IMR-90 (cell line): ENCODE measurements around the gene MARVELD2. TPM values are rescaled to one million over a fixed set of nuclear protein-coding genes. Genes with fewer than 3 reads are reported as not detected.
"Not testable (repeated sequence)": the region's sequence is repeated elsewhere in the genome, so short reads cannot be mapped to it uniquely, and the experiment has no call there.

Experiments used
- ATAC-seq: fragments of 200-7000 bp; cut with Tn5 transposase; 2 replicates; pipeline ENCODE4 v1.9.1; 2020; ENCODE audit warnings: low read depth, mild to moderate bottlenecking, moderate library complexity
- BruUV-seq: library from RNA; stranded (reverse); fragments of 400-500 nt; replicated peaks from 2 replicates; lab custom pipeline; 2021; lab: Mats Ljungman, UMichigan
- CTCF ChIA-PET: fragments of 300-600 bp; formaldehyde crosslinking; extraction: SDS; loops from one replicate; lab custom pipeline; 2021; ENCODE audit warnings: antibody characterized with exemption; lab: Yijun Ruan, JAX
- POLR2A ChIA-PET: fragments of 300-600 bp; sonication (Branson Sonifier 250); formaldehyde crosslinking; loops from one replicate; lab custom pipeline; 2022; ENCODE audit warnings: antibody characterized with exemption; ENCODE audit not compliant: unreplicated experiment; lab: Charles Lee
- DNase-seq: peaks from one replicate; pipeline ENCODE4 v3.0.0; 2013
- H2AFZ ChIP-seq: replicated peaks from 2 replicates; pipeline ENCODE3; 2013; ENCODE audit warnings: low read length, mild to moderate bottlenecking; ENCODE audit not compliant: poor library complexity
- H2AK5ac ChIP-seq: 2 replicates; pipeline ENCODE4 v1.6.1; 2013; ENCODE audit warnings: low read depth, low read length, inconsistent platforms
- H2AK9ac ChIP-seq: replicated peaks from 2 replicates; pipeline ENCODE3; 2013; ENCODE audit warnings: mild to moderate bottlenecking, low read depth, low read length, moderate library complexity; ENCODE audit not compliant: poor library complexity
- H2BK120ac ChIP-seq: 2 replicates; pipeline ENCODE4 v1.6.1; 2013; ENCODE audit warnings: low read depth, low read length, inconsistent platforms
- H2BK15ac ChIP-seq: 3 replicates; pipeline ENCODE4 v1.6.1; 2013; ENCODE audit warnings: low read depth, low read length, inconsistent platforms
- H2BK20ac ChIP-seq: 2 replicates; pipeline ENCODE4 v1.6.1; 2013; ENCODE audit warnings: low read depth, mild to moderate bottlenecking, inconsistent platforms, low read length, moderate library complexity
- H2BK5ac ChIP-seq: 2 replicates; pipeline ENCODE4 v1.6.1; 2013; ENCODE audit warnings: mild to moderate bottlenecking, low read depth, low read length, inconsistent platforms; ENCODE audit not compliant: poor library complexity, severe bottlenecking
- H3K14ac ChIP-seq: replicated peaks from 2 replicates; pipeline ENCODE4 v1.6.1; 2013; ENCODE audit warnings: low read depth, low read length, inconsistent platforms
- H3K18ac ChIP-seq: 2 replicates; pipeline ENCODE4 v1.6.1; 2013; ENCODE audit warnings: low read depth, low read length, control low read depth
- H3K23ac ChIP-seq: 2 replicates; pipeline ENCODE4 v1.6.1; 2013; ENCODE audit warnings: low read depth, low read length, inconsistent platforms
- H3K27ac ChIP-seq: 2 replicates; pipeline ENCODE4 v1.5.1; 2013; ENCODE audit warnings: mild to moderate bottlenecking, control low read depth, low read length; ENCODE audit not compliant: insufficient read depth
- H3K27me3 ChIP-seq: 2 replicates; pipeline ENCODE4 v1.6.1; 2013; ENCODE audit warnings: low read length; ENCODE audit not compliant: control insufficient read depth, insufficient read depth
- H3K36me3 ChIP-seq: 2 replicates; pipeline ENCODE4 v1.6.1; 2013; ENCODE audit warnings: low read length, mixed read lengths; ENCODE audit not compliant: control insufficient read depth, insufficient read depth
- H3K4ac ChIP-seq: 2 replicates; pipeline ENCODE4 v1.6.1; 2013; ENCODE audit warnings: low read depth, low read length, inconsistent platforms
- H3K4me1 ChIP-seq: 2 replicates; pipeline ENCODE4 v1.6.1; 2013; ENCODE audit warnings: low read length, mixed read lengths; ENCODE audit not compliant: control insufficient read depth, insufficient read depth
- H3K4me2 ChIP-seq: 2 replicates; pipeline ENCODE4 v1.6.1; 2013; ENCODE audit warnings: low read depth, mild to moderate bottlenecking, control low read depth, low read length, moderate library complexity
- H3K4me3 ChIP-seq: 2 replicates; pipeline ENCODE4 v1.5.1; 2013; ENCODE audit warnings: low read depth, mild to moderate bottlenecking, control low read depth, low read length, moderate library complexity; ENCODE audit not compliant: insufficient read depth
- H3K56ac ChIP-seq: 2 replicates; pipeline ENCODE4 v1.6.1; 2013; ENCODE audit warnings: low read length, inconsistent platforms; ENCODE audit not compliant: insufficient read depth; ENCODE audit errors: extremely low read depth
- H3K79me1 ChIP-seq, 2 experiments: 2 replicates each; pipeline ENCODE4 v1.6.1; 2013; ENCODE audit warnings: low read length in 2 of 2, inconsistent platforms in 1 of 2, low read depth in 1 of 2
- H3K9ac ChIP-seq: 2 replicates; pipeline ENCODE4 v1.6.1; 2013; ENCODE audit warnings: low read depth, low read length, control low read depth
- H3K9me1 ChIP-seq: 2 replicates; pipeline ENCODE4 v1.6.1; 2013; ENCODE audit warnings: low read length, inconsistent platforms; ENCODE audit not compliant: insufficient read depth
- H3K9me3 ChIP-seq: 2 replicates; pipeline ENCODE4 v1.6.1; 2013; ENCODE audit warnings: low read length; ENCODE audit not compliant: control insufficient read depth, insufficient read depth
- H4K20me1 ChIP-seq: 2 replicates; pipeline ENCODE4 v1.6.1; 2013; ENCODE audit warnings: low read length, inconsistent platforms; ENCODE audit not compliant: insufficient read depth
- H4K5ac ChIP-seq: 2 replicates; pipeline ENCODE4 v1.6.1; 2013; ENCODE audit warnings: mild to moderate bottlenecking, low read depth, low read length, control low read depth
- H4K8ac ChIP-seq, 2 experiments: 2 replicates each; pipeline ENCODE4 v1.6.1; 2013; ENCODE audit warnings: low read depth in 2 of 2, low read length in 2 of 2, control low read depth in 1 of 2, inconsistent platforms in 1 of 2
- H4K91ac ChIP-seq: 2 replicates; pipeline ENCODE4 v1.6.1; 2013; ENCODE audit warnings: low read depth, low read length, inconsistent platforms; ENCODE audit not compliant: insufficient read depth
- WGBS, 2 experiments: methylation state at CpG; one replicate each; pipeline versions ENCODE4 v1.1.5 to v1.1.7; 2013; ENCODE audit warnings: missing lambda C conversion rate in 2 of 2; ENCODE audit not compliant: insufficient read length in 1 of 2; ENCODE audit errors: extremely low coverage in 2 of 2; 5-methylcytosine and 5-hydroxymethylcytosine counted together
- dilution Hi-C: fragments of 300-500 bp; cut with HindIII; formaldehyde crosslinking; loops from one replicate; pipeline ENCODE4 v1.14.3; 2018; ENCODE audit warnings: low sequenced_read_pairs; ENCODE audit not compliant: unreplicated experiment
- in situ Hi-C: fragments of 300-500 bp; cut with MboI; formaldehyde crosslinking; loops from 3 replicates; pipeline ENCODE4 v1.14.3; 2019; ENCODE audit warnings: low sequenced_read_pairs, inconsistent platforms, mixed read lengths
- intact Hi-C: fragments of 100-400 bp; cut with micrococcal nuclease; formaldehyde crosslinking; loops from 2 replicates; pipeline ENCODE4 v1.10.0; 2022
- polyA plus RNA-seq, 3 experiments: library from polyadenylated mRNA; depleted of rRNA; stranded (reverse); fragments of >200 nt; gene quantifications; 2 replicates each; pipeline ENCODE4 v1.2.3, GENCODE V29; 2012; ENCODE audit warnings: low replicate concordance in 1 of 3
- total RNA-seq: library from RNA; depleted of rRNA; stranded (reverse); fragments of >200 nt; gene quantifications from 2 replicates; pipeline ENCODE4 v1.2.3, GENCODE V29; 2012

The MARVELD2 gene
- total and polyA plus RNA-seq, 2 of the 4 experiments (the other 2 are of a cell fraction), result 0.51 to 0.54 TPM

DNA sequence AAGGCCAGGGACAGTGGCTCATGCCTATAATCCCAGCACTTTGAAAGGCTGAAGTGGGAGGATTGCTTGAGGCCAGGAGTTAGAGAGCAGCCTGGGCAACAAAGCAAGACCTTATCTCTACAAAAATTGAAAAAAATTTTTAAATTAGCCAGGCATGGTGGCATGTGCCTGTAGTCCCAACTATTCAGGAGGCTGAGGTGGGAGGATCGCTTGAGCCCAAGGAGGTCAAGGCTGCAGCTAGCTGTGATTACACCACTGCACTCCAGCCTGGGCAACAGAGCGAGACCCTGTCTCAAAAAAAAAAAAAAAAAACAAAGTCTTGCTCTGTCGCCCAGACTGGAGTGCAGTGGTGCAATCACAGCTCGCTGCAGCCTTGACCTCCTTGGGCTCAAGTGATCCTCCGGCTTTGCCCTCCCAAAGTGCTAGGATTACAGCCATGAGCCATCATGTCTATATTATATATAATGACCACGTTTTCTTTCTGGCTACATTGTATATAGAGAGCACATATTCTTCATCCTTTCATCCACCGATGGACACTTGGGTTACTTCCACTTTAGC lies 40.6 kb downstream of the MARVELD2 start:
- H4K5ac ChIP-seq, H3K27me3 ChIP-seq, CTCF ChIA-PET, POLR2A ChIA-PET, in situ Hi-C loops, BruUV-seq, H2AK5ac ChIP-seq, H2AFZ ChIP-seq, H2BK120ac ChIP-seq, H2BK15ac ChIP-seq, H3K4me2 ChIP-seq, H4K20me1 ChIP-seq, H3K4ac ChIP-seq, H3K56ac ChIP-seq, H4K91ac ChIP-seq, H3K9ac ChIP-seq, H3K79me1 ChIP-seq, H2BK5ac ChIP-seq, H3K14ac ChIP-seq, ATAC-seq, H2BK20ac ChIP-seq, H3K36me3 ChIP-seq, intact Hi-C loops, H3K9me3 ChIP-seq, DNase-seq, H4K8ac ChIP-seq, H3K23ac ChIP-seq, H3K4me1 ChIP-seq, H3K4me3 ChIP-seq, dilution Hi-C loops, H3K18ac ChIP-seq, H3K9me1 ChIP-seq, H2AK9ac ChIP-seq, H3K27ac ChIP-seq: not testable (repeated sequence)
- WGBS, 2 experiments, result 80% methylated on average over 1 of the region's 7 CpGs; no CpG with 5 or more reads in 1 of the 2 experiments
